IPS DF 6.9 (cell line): ENCODE results near the gene JARID2.

Experiments used
- DNase-seq: peaks from one replicate; pipeline ENCODE4 v3.0.0-alpha.2; 2013; ENCODE audit warnings: low read depth, low spot score
- H3K27ac ChIP-seq: one replicate; pipeline ENCODE4 v1.5.1; 2013; ENCODE audit warnings: low read length, control low read depth
- H3K27me3 ChIP-seq: 2 replicates; pipeline ENCODE4 v1.6.1; 2013; ENCODE audit warnings: mild to moderate bottlenecking, low read length; ENCODE audit not compliant: control insufficient read depth, insufficient read depth
- H3K36me3 ChIP-seq: 2 replicates; pipeline ENCODE4 v1.6.1; 2013; ENCODE audit warnings: low read length; ENCODE audit not compliant: control insufficient read depth, insufficient read depth
- H3K4me1 ChIP-seq: 2 replicates; pipeline ENCODE4 v1.6.1; 2013; ENCODE audit warnings: low read length; ENCODE audit not compliant: control insufficient read depth, insufficient read depth
- H3K4me3 ChIP-seq: 2 replicates; pipeline ENCODE4 v1.5.1; 2013; ENCODE audit warnings: mild to moderate bottlenecking, low read length
- H3K9me3 ChIP-seq: 2 replicates; pipeline ENCODE4 v1.6.1; 2013; ENCODE audit warnings: low read length, inconsistent platforms; ENCODE audit not compliant: control insufficient read depth, insufficient read depth
- WGBS: extraction: QIAGEN DNeasy Blood & Tissue Kit; methylation state at CpG from one replicate; pipeline ENCODE4 v1.1.7; 2013; ENCODE audit warnings: mixed read lengths, missing lambda C conversion rate; ENCODE audit not compliant: insufficient read length, insufficient coverage; 5-methylcytosine and 5-hydroxymethylcytosine counted together

The JARID2 gene

DNA sequence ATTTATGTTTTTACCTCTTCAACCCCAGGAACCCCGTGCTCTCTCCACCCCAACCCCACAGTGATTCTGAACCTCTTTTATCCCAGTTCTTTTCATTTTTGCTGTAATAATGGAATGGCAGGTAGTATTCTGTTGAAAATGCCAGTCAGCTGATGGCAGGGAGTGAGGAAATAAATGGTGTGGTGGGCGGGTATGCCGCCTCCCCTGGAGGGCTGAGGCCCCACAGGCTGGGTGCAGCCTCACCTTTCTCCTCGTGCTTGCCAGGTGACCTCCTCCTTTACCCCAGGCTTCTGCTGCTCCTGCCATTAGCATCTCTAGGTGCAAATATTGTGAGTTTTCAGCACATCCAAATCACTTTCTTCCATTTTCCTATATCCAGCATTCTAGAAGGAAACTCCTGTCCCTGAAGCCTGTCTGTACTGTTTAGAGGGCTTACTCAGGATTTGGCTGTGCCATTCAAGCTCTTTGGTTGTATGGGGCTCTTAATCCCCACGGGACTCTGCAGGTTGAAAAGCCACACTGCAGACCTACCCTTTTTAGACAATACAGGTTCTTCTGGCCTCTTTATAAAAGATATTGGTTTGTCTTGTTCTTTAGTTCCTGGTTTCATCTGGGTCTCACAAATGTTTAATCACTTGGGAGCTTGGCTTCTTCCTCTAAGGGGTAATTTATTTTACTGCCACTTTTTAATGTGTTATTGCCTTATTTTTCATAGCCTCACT, 201.8 kb downstream of the JARID2 start:
- peaks cover 11% of the 10 kb centered on the region for H3K4me1 ChIP-seq

DNA sequence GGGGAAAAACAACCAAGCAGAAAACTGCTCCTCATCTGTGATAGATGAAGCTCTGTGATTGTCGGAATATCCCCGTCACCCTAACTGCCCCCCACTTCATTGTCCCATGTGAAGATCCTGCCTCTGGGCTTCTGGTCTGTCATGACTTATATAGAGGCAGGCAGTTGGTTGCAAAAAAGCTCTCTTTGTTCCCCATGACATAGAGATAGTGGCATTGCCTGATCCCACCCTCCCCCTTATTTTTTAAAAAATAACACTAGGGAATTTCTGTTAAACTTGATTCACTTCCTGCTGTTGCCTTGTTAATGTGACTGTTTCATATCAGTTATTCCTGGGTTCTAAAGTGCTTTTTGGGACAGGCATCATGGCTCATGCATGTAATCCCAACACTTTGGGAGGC, 203.1 kb downstream of the JARID2 start:
- Histone ChIP-seq H3K36me3 (peaks cover 2% of the 10 kb centered on the region; the same call in 1 of the 2 replicates), H3K4me1 (peaks cover 11% of the 10 kb centered on the region), H3K4me3 (no peak overlapping the region), H3K27ac (no peak overlapping the region), H3K9me3 (no peaks in the 10 kb centered on the region), H3K27me3 (no peaks in the 10 kb centered on the region)
- DNase-seq = no peak
- no CpG with 5 or more reads among the region's 2 CpGs for WGBS

More for the DNA sequence above, 201.8 kb downstream of the JARID2 start:
- Histone ChIP-seq H3K36me3 (no peaks in the 10 kb centered on the region), H3K27ac (no peak overlapping the region), H3K9me3 (no peaks in the 10 kb centered on the region), H3K4me3 (no peak overlapping the region), H3K27me3 (no peaks in the 10 kb centered on the region)
- WGBS = no CpG with 5 or more reads among the region's 5 CpGs
- DNase-seq = no peak

DNA sequence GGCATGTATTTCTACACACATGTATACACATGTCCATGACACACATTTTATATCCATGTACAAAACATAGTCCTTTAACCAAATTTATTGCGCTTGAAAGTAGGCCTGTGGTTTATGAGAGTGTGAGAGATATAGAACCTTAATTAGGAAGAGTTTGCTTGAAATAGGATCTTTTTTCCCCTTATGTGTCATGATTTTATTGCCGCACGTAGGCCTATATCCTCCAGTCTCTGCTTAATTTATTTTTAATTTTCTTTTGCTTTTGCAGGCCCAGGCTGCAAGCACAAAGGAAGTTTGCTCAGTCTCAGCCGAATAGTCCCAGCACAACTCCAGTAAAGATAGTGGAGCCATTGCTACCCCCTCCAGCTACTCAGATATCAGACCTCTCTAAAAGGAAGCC, 205.9 kb downstream of the JARID2 start:
- Histone ChIP-seq H3K9me3 (no peaks in the 10 kb centered on the region), H3K4me1 (no peaks in the 10 kb centered on the region; the same call in 1 of the 2 replicates), H3K27ac (no peak overlapping the region), H3K36me3 (peaks cover 2% of the 10 kb centered on the region; the same call in 1 of the 2 replicates), H3K27me3 (no peaks in the 10 kb centered on the region), H3K4me3 (no peak overlapping the region)
- WGBS = no CpG with 5 or more reads among the region's 4 CpGs
- no peak for DNase-seq

DNA sequence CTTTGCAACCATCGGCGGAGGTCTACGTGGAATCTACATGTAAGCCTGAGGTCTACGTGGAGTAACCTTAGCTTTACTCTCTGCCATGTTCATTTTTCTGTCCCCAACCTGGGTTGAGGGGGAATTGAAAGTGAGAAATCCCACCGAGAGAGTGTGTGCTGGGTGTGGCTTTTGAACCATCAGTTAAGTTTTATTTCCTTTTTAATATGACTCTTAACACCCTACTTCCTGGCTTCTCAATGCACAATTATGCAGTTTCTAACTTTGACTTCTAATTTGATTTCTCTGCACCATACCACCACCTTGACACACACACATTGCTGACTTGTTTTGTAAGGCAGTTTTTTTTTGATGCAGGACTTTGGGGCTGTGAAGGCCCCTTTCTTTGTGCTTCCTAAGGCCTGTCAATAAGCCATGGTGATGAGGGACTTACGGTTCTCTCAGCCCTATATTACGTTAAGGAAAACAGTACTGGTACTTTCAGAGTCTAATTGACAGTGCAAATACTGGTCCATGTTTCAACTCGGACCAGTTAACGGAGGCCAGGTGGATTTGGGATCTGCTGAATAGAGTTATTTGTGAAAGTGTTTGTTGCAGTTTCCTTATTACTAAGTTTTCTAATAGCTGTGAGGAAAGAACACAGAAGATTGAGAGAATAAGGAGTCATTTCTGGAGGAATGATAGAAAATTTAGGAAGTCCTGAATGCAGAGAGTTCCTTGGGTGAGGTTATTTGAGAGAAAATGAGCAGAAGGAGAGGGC, 206.5 kb downstream of the JARID2 start:
- Histone ChIP-seq H3K27me3 (no peaks in the 10 kb centered on the region), H3K4me1 (no peaks in the 10 kb centered on the region; the same call in 1 of the 2 replicates), H3K36me3 (peaks cover 2% of the 10 kb centered on the region; the same call in 1 of the 2 replicates), H3K9me3 (no peaks in the 10 kb centered on the region), H3K4me3 (no peak overlapping the region), H3K27ac (no peak overlapping the region)
- no peak for DNase-seq
- WGBS = no CpG with 5 or more reads among the region's 9 CpGs

DNA sequence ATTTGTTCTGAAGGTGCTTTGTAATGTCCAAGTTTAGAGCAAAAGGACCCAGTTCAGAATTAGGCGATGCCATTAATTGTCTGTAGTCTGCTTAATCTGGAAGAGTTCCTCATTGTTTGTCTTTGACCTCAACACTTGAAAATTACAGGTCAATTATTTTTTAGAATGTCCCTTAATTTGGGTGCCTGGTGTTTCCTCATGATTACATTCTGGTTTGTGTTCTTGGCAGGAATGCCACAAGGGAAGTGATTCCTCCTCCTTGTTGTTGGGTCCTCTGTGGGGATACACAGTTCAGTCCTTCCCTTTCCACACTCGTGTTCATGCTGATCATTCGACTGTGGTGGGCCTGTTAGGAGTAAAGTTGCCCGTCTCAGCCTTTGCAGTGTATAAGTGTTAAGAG, 207.3 kb downstream of the JARID2 start:
- Histone ChIP-seq H3K4me3 (no peak overlapping the region), H3K27me3 (no peaks in the 10 kb centered on the region), H3K36me3 (peaks cover 2% of the 10 kb centered on the region; the same call in 1 of the 2 replicates), H3K4me1 (no peaks in the 10 kb centered on the region; the same call in 1 of the 2 replicates), H3K9me3 (no peaks in the 10 kb centered on the region), H3K27ac (no peak overlapping the region)
- WGBS = no CpG with 5 or more reads among the region's 4 CpGs
- DNase-seq = no peak

DNA sequence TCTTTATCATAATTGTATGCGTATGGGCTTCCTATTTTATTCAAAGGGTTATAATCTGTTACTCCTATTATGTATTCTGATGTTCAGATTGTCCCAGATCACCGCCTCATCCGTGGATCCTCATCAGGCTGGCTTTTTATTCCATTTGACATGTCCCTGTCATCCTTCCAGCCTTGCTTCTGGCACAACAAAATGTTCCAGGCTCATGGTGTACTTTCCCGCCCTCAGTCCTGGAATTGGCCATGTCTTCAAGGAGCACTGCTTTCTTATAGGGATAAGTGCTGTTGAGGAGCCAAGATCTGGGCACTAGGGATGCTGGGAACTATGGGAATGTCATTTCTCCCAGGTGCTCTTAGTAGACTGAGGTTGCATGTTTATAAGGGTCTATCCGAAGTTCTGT, 207.8 kb downstream of the JARID2 start:
- H3K36me3 ChIP-seq = peaks cover 2% of the 10 kb centered on the region; the same call in 1 of the 2 replicates
- WGBS = no CpG with 5 or more reads among the region's 5 CpGs
- H3K9me3 ChIP-seq = no peaks in the 10 kb centered on the region
- no peak overlapping the region for H3K4me3 ChIP-seq
- H3K4me1 ChIP-seq = no peaks in the 10 kb centered on the region; the same call in 1 of the 2 replicates
- H3K27ac ChIP-seq = no peak overlapping the region
- DNase-seq = no peak
- no peaks in the 10 kb centered on the region for H3K27me3 ChIP-seq

DNA sequence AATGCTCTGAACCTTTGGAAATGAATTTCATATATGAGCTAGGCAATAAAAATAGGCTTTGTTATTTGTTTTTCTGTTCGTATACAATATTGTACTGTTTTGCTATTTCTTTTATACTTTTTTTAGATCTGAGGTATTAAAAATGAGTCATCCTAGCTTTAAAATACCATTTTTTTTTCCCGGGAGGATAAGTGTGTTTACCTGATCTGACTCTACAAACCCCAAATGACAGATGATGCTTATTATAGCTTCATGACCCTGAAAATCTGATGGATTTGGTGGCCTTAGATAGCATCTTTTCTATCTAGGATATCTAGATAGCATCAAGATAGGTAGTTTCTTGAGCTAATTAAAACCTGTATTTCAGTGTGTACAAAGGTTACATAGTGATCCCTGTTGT, 210.6 kb downstream of the JARID2 start:
- H3K36me3 ChIP-seq = peaks cover 2% of the 10 kb centered on the region; the same call in 1 of the 2 replicates

DNA sequence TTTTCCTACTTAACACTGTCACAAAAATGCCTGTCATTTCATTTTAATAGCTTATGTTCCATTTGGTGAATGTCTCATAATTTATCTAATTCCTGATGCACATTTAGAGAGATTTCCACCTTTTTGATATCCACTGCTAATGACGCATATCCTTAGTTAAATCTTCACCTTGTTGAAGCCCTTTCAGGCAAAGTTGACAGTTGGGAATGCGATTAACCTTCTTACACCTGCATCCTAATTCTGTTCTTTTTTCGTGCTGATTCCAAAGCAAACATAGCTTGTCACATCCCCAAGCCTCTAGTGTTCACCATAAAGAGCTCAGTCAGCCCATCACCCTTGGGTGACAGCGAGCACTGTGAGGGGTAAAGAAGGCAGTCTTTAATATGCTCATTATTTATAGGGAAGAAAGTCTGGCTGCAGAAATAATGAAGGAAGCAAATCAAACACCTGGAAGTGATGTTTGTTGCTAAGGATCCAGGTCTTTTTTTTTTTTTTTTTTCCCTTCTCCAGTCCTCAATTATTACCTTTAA, 211.3 kb downstream of the JARID2 start:
- Histone ChIP-seq H3K4me3 (no peak overlapping the region), H3K27me3 (no peaks in the 10 kb centered on the region), H3K27ac (no peak overlapping the region), H3K9me3 (no peaks in the 10 kb centered on the region), H3K4me1 (peaks cover 2% of the 10 kb centered on the region; the same call in 1 of the 2 replicates), H3K36me3 (peaks cover 2% of the 10 kb centered on the region; the same call in 1 of the 2 replicates)
- WGBS = no CpG with 5 or more reads among the region's 4 CpGs
- no peak for DNase-seq

More for the DNA sequence above, 210.6 kb downstream of the JARID2 start:
- DNase-seq = no peak
- WGBS = no CpG with 5 or more reads among the region's 2 CpGs
- H3K9me3 ChIP-seq = no peaks in the 10 kb centered on the region
- H3K4me3 ChIP-seq = no peak overlapping the region
- H3K27ac ChIP-seq = no peak overlapping the region
- no peaks in the 10 kb centered on the region for H3K27me3 ChIP-seq
- H3K4me1 ChIP-seq = peaks cover 2% of the 10 kb centered on the region; the same call in 1 of the 2 replicates

DNA sequence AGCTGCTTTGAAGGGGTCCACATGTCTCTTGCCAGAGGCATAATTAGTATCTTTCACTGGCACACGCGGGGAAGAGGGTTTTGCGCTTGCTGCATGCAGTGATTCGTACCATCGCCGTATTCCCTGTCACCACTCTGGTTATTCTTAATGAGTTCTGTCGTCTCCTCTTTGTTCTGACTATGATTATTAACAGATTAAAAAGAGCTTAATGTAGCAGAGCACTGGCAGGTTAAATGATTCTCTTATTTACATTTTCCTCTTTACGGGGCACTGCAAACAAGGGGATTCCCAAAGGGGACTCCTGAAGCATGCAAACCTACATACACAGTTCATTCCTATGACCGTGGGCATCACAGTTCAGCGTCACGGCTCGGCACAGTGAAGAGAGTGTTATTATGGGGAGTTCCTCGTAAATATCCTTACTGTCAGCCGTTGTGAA, 212.2 kb downstream of the JARID2 start:
- Histone ChIP-seq H3K36me3 (peaks cover 2% of the 10 kb centered on the region; the same call in 1 of the 2 replicates), H3K4me1 (peaks cover 2% of the 10 kb centered on the region; the same call in 1 of the 2 replicates), H3K4me3 (no peak overlapping the region), H3K9me3 (no peaks in the 10 kb centered on the region), H3K27me3 (no peaks in the 10 kb centered on the region), H3K27ac (no peak overlapping the region)
- no peak for DNase-seq
- no CpG with 5 or more reads among the region's 14 CpGs for WGBS

DNA sequence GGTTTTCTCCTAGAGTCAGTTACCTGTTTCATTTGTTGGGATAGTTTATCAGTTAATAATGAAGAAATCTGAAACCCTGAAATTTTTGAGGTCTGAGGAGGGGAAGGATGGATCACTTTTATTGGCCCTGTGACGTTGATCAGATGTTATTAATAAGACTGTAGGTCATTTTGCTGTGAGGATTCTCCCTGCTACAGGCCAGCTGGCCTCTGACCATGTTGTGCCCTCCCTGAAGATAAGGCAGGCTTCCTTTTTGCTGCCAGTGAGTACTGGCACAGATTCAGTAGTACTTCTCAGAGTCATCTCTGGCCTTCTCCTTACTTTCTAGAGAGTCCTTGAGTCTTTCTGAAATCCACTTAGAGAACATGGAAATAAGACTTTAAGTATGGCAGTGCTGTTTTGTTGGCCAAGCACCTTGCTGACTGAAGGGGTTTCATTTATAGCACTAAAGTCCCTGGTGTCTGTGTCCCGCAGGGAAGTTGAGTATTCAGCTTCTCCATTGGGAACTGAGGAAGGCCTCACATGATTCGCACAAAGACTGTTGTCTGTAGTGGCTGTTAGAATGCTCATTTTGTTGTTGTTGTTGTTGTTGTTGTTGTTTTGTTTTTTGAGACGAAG, 214.3 kb downstream of the JARID2 start:
- no peaks in the 10 kb centered on the region for H3K36me3 ChIP-seq
- no peak for DNase-seq
- no peak overlapping the region for H3K4me3 ChIP-seq
- H3K27ac ChIP-seq = no peak overlapping the region
- no CpG with 5 or more reads among the region's 4 CpGs for WGBS
- no peaks in the 10 kb centered on the region for H3K27me3 ChIP-seq
- H3K4me1 ChIP-seq = peaks cover 2% of the 10 kb centered on the region
- no peaks in the 10 kb centered on the region for H3K9me3 ChIP-seq
